Measurements from ENCODE around the gene PHTF2.

Gene PHTF2

GRCh38 chr7:77812290-77812685 lies 13.7 kb downstream of the PHTF2 start:
- no peak overlapping the region for H3K4me3 ChIP-seq (ENCODE audit: low read depth, low read length)
- no peak for DNase-seq (ENCODE audit: low read depth)
- TF ChIP-seq MAX (IDR thresholded peaks at IDR 0.05; ENCODE audit: low read depth, low read length) (no peak), POLR2A (IDR thresholded peaks at IDR 0.05; ENCODE audit: extremely low read depth, insufficient read length) (no peak), MYC (IDR thresholded peaks at IDR 0.05; ENCODE audit: low read depth, low read length) (no peak), CTCF (IDR thresholded peaks at IDR 0.05; ENCODE audit: low read depth, low read length) (no peak)

GRCh38 chr7:77813180-77813579 lies 14.6 kb downstream of the PHTF2 start:
- DNase-seq (ENCODE audit: low read depth): no peak
- no peak overlapping the region for H3K4me3 ChIP-seq (ENCODE audit: low read depth, low read length)
- TF ChIP-seq MYC (IDR thresholded peaks at IDR 0.05; ENCODE audit: low read depth, low read length): no peak
- no peak for TF ChIP-seq MAX (IDR thresholded peaks at IDR 0.05; ENCODE audit: low read depth, low read length)
- TF ChIP-seq CTCF (IDR thresholded peaks at IDR 0.05; ENCODE audit: low read depth, low read length): no peak
- no peak for TF ChIP-seq POLR2A (IDR thresholded peaks at IDR 0.05; ENCODE audit: extremely low read depth, insufficient read length)

GRCh38 chr7:77819021-77819420 lies 20.4 kb downstream of the PHTF2 start:
- H3K4me3 ChIP-seq (ENCODE audit: low read depth, low read length): no peak overlapping the region
- no peak for TF ChIP-seq POLR2A (IDR thresholded peaks at IDR 0.05; ENCODE audit: extremely low read depth, insufficient read length)
- no peak for TF ChIP-seq MYC (IDR thresholded peaks at IDR 0.05; ENCODE audit: low read depth, low read length)
- TF ChIP-seq MAX (IDR thresholded peaks at IDR 0.05; ENCODE audit: low read depth, low read length): no peak
- TF ChIP-seq CTCF (IDR thresholded peaks at IDR 0.05; ENCODE audit: low read depth, low read length): no peak
- DNase-seq (ENCODE audit: low read depth): no peak

- TF ChIP-seq MAX (IDR thresholded peaks at IDR 0.05; ENCODE audit: low read depth, low read length) (no peak), CTCF (IDR thresholded peaks at IDR 0.05; ENCODE audit: low read depth, low read length) (no peak), MYC (IDR thresholded peaks at IDR 0.05; ENCODE audit: low read depth, low read length) (no peak), POLR2A (IDR thresholded peaks at IDR 0.05; ENCODE audit: extremely low read depth, insufficient read length) (no peak)
- no peak for DNase-seq (ENCODE audit: low read depth)
- no peak overlapping the region for H3K4me3 ChIP-seq (ENCODE audit: low read depth, low read length)
Observed at GRCh38 chr7:77820967-77821366, 22.4 kb downstream of the PHTF2 start.

- DNase-seq (ENCODE audit: low read depth): no peak
- H3K4me3 ChIP-seq (ENCODE audit: low read depth, low read length): no peak overlapping the region
- TF ChIP-seq CTCF (IDR thresholded peaks at IDR 0.05; ENCODE audit: low read depth, low read length): no peak
- TF ChIP-seq MYC (IDR thresholded peaks at IDR 0.05; ENCODE audit: low read depth, low read length): no peak
- TF ChIP-seq POLR2A (IDR thresholded peaks at IDR 0.05; ENCODE audit: extremely low read depth, insufficient read length): no peak
- TF ChIP-seq MAX (IDR thresholded peaks at IDR 0.05; ENCODE audit: low read depth, low read length): no peak
Observed at GRCh38 chr7:77822269-77822668, 23.7 kb downstream of the PHTF2 start.

- DNase-seq (ENCODE audit: low read depth): no peak
- TF ChIP-seq MAX (IDR thresholded peaks at IDR 0.05; ENCODE audit: low read depth, low read length): no peak
- H3K4me3 ChIP-seq (ENCODE audit: low read depth, low read length): no peak overlapping the region
Observed at GRCh38 chr7:77823787-77824186, 25.2 kb downstream of the PHTF2 start.

All from NB4 (cell line).